GM21723 (cell line): ENCODE results near the gene PDE1A.

ENCODE experiments used
- ATAC-seq: cut with Tn5 transposase; IDR thresholded peaks from one replicate; pipeline ENCODE4 v1.9.1; 2021; ENCODE audit warnings: mild to moderate bottlenecking, moderate library complexity; ENCODE audit not compliant: unreplicated experiment

PDE1A gene

DNA sequence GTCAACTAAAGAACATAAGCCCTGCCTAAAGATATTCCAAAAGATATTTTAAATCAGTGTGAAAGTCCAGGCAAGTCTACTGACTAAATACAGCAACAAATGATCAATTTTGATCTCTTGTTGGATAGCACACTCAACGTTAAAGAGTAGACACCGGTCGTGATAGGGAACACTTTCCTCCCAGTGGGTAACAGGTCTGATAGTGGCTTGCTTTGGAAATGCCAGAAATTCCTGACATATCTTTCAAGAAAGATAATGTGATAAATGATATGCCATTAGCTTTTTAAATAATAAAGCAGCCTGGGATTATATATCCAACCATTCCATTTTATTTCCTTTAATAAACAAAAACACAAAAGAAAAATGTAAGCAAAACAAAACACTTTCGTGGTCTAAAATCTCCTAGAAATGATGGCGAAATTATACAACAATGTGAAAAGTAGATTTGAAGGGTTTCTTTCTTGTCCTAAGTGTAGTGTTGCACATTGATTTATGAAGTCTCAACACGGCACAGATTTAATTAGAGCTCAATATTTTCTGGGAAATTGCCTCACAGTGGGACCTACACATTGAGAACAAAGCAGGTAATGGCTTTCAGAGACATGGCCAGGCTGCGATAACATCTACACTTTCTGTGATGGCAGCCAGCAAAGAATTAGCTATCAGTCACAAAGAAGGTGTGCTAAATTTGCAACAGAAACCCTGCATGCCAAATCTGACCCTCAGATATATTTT is 282.6 kb downstream of the PDE1A start:
- ATAC-seq: no peak

- no peak for ATAC-seq
Measured at GRCh38 chr2:182142062-182142461, 284.8 kb downstream of the PDE1A start.

- no peak for ATAC-seq
Measured at GRCh38 chr2:182134201-182134600, 292.6 kb downstream of the PDE1A start.

DNA sequence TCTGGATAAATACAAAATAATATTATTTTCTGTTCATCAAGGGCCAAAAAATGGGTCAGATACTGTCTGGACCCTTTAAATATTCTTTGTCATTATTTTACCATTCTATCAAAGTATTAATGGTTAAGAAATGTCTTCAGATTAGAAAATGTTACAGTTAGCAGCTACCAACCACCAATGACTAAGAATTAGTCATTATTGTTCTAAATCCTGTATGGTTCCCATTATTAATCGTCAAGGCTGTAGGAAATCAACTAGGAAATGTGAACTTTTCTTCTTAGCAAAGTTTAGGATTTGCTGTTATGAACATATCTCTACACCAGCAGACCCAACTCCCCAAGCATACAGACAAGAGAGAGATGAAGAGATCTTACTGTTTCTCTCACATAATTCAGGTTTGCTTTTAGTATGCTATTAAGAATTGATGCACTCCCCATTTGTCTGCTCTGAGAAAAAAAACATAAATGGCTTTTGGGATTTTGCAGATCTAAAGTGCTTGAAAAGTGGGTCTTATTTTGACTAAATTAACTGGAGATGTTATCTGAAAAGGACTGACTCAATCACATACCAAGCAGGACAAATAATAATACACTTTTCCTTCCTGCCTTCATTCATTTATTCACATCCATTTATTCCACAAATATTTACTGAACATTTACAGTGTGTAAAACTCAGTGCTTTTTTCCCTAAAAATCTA is 293.5 kb downstream of the PDE1A start:
- ATAC-seq: no peak

- ATAC-seq: no peak
Measured at GRCh38 chr2:182132605-182133004, 294.2 kb downstream of the PDE1A start.

DNA sequence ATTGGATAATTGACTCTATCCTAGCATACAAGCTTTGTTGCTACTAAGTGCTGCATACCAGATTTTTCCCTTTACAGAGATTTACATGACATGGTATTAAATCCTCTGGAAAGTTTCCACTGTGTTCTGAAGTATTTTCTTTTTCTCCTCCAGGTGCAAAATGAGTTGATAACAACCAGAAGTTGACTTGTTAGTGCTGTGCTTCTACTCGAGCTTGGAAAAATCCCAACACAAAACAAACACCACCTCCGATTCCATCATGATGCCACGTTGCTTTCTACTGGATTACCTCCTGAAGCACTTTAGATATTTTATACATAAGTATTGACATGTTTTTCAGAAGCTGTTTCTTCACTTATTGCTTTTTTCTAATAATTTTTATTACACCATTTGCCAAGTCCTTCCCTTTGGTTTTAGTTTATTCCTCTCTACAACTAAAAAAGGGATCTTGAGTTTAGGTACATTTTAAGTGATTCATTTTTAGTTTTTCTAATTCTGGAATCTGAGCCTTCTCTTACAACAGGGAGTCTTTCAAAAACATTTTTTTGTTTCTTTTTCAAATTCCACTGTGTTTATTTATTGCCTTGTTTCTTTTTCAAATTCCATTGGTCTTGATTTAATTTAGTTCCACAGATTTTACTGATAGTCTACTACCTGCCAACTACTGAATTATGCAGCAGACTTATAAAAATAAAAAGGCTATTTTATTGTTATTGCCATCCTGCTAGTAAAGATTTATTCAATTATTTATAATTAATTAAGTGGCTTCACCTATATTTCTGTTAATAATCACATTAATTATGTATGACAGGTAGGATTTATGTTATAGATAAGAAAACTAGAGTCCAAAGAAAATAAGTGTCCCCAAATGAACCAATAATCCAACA is 297.8 kb downstream of the PDE1A start:
- ATAC-seq: no peak

DNA sequence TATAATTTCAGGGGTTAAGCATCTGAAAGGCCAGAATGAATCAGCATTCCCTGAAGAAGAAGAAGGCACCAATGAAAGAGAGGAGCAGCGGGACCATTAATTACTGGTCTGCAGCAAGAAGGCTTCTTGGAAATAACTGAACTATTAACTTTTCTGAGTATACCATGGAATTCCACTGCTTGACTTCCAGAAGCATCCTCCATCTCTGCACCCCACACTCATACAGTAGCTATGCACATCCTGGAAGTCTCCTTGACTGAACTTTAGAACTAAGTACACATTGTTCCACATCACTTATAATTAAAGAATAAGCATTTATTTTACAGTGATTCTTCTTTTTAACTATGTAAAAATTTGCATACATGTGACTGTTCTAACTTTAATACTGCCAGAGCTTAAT is 309.6 kb downstream of the PDE1A start:
- no peak for ATAC-seq

DNA sequence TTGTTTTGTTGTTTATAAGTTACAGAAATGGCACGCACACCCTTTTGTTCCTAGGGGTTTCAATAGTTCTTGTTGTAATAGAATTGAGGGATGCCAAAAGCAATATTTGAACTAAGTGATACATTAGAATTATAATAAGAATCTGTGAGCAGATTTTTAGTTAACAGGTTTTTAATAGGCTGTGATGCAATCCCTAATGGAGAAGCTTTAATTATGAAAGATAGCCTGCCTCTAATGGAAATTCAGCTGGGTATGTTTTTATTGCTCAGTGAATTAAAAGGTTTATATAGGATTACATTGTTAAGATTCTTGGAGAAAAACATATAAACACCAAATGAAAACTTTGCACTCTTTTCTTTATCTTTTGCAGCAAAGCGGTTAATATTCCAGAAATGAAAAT is 310.1 kb downstream of the PDE1A start:
- ATAC-seq: no peak

- ATAC-seq: no peak
Measured at GRCh38 chr2:182115258-182115657, 311.6 kb downstream of the PDE1A start.

- no peak for ATAC-seq
Measured at GRCh38 chr2:182113334-182113733, 313.5 kb downstream of the PDE1A start.

GRCh38 chr2:182110347-182110746 is 316.5 kb downstream of the PDE1A start:
- no peak for ATAC-seq

DNA sequence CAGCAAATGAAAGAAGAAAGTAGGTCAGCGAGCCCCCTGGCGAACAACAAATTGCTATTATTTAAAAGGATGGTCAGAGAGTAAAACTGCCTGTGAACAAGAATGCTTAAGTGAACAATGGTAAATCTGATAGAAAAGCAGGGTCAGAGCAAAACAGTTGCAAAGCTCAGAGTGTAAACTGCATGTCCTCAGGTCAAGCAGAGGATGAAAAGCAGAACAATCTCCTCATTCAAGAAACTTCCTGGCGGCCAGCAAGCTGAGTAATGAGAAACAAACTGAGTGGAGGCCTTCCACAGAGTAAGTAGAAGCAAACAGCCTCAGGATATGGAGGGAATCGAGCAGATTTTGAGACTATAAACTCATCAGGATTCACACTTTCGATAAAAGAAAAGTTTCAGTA is 323.3 kb downstream of the PDE1A start:
- no peak for ATAC-seq

GRCh38 chr2:182101263-182101662 is 325.6 kb downstream of the PDE1A start:
- peak; percentile 44 for ATAC-seq

- ATAC-seq: no peak
Measured at GRCh38 chr2:182098648-182099047, 328.2 kb downstream of the PDE1A start.

DNA sequence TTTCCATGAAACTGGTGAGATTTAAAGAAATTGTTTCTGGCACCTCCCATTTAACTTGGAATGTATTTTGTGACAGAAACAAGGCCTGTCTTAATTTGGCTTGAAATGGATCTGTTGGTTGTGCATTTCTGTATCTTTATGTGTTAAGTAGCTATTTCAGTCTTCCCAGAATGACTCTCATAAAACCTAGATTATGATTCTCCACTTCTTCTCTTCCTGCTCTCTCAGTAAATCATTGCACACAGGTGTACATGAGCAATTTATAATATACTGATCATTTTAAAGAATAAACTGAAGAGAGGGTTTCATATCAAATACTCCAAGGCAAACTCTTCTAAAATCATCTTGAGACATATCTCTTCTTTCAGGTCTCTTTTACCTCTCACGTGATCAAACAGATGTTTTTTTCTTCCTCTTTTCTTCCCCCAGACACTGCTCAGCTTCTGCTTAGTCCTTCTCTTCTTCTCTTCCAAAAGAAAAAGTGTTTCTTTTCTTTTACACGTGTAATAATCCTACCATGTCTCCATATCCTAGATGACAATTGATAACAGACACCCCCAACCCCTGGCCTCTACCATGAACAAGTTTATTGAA is 329.2 kb downstream of the PDE1A start:
- ATAC-seq: no peak

DNA sequence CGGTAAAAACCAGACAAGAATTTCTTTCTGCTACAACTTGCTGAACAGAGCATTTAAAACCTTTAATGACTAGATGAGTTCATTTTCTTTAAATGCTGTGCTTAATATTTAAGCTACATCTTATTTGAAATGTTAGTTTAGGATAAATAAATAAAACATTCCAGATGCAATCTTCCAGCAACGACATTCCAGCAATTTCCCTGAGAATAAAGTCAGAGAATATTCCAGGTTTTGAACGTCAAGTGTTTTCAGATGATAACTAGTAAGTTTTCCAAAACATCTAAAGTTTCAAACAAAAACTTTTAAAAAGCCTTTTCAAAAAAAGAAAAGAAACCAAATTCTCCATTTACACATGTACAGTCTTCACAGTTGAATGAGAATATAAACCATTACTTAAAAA is 336.4 kb downstream of the PDE1A start:
- no peak for ATAC-seq
